GM20000 (cell line): ENCODE measurements around the gene FGD6.

ENCODE experiments used
- DNase-seq: peaks from one replicate; pipeline ENCODE4 v3.0.0; 2012; ENCODE audit warnings: low spot score
- CTCF ChIP-seq: IDR thresholded peaks from 2 replicates; pipeline ENCODE4 v1.5.1; 2012; ENCODE audit warnings: mild to moderate bottlenecking, control low read depth; ENCODE audit errors: extremely low read depth, missing control alignments

Gene FGD6

GRCh38 chr12:95220190-95220589 is 2.9 kb upstream of the FGD6 start:
- DNase-seq = no peak
- TF ChIP-seq CTCF = no peak

- DNase-seq = peak; percentile 42
Measured at GRCh38 chr12:95218150-95219133, 1.2 kb upstream of the FGD6 start.

GRCh38 chr12:95216711-95217376 is 423 bp downstream of the FGD6 start:
- no peak for TF ChIP-seq CTCF
- DNase-seq = no peak

More at GRCh38 chr12:95218150-95219133, 1.2 kb upstream of the FGD6 start:
- no peak for TF ChIP-seq CTCF

GRCh38 chr12:95215949-95216348 is 1.3 kb downstream of the FGD6 start:
- DNase-seq = no peak
- no peak for TF ChIP-seq CTCF

- DNase-seq = no peak
- TF ChIP-seq CTCF = no peak
Measured at GRCh38 chr12:95214466-95214865, 2.8 kb downstream of the FGD6 start.

GRCh38 chr12:95213928-95214327 is 3.3 kb downstream of the FGD6 start:
- TF ChIP-seq CTCF = no peak
- no peak for DNase-seq

GRCh38 chr12:95213119-95213518 is 4.1 kb downstream of the FGD6 start:
- no peak for TF ChIP-seq CTCF
- DNase-seq = no peak
